Embryonic facial prominence (tissue), 1 donor: ENCODE data around the gene C3orf52.

ENCODE experiments used
- DNase-seq: peaks from one replicate; pipeline ENCODE4 v3.0.0-alpha.2; 2016; ENCODE audit errors: extremely low spot score

The C3orf52 gene

DNA sequence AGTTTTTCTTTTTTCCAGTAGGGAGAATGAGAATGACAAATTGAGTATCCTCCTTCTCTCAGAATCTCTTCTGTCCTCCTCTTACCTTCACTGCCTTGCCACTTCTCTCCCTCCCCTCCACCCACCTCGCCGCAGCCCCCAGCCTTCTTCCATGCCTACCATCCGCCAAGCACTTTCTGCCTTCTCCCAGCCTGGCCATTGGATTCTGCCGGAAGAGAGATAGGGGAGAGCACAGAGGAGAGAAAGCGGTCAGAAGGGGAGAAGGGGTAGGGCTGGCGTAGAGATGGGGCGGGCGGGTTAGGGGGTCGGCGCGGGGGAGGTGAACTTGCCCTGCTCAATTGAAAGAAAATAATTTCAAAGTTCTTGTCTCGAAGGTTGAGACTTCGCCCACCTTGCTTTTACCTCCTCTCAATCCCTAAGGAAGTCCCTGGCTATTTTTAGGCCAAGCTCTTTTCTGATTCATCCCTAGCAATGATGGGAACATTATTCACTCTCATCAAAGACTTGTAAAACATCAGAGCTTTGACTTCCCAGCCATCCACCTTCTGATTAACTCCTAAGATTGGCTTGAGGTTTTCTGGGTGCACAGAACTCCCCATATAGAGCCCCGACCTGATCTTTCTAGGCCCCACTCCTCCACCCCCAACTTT, 811 bp downstream of the C3orf52 start:
- no peak for DNase-seq

DNA sequence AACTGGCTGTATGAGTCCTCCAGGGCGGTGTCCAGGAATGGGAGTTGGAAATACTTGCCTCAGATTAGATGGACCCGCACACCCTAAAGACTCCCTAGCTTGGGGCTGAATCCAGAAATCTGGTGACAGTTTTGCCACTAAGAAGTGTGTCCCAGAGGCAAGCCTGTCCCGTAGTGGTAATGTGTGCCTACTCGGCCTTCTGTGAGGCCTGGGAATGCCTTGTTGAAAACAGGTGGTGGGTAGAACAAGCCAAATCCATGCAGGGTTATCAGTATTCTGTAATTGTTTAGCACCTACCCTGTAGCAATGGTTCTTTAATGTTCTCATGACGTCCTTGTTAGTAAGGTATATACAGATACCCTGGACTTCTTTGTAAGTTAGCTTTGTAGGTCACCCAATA, 1.6 kb downstream of the C3orf52 start:
- DNase-seq = no peak

DNA sequence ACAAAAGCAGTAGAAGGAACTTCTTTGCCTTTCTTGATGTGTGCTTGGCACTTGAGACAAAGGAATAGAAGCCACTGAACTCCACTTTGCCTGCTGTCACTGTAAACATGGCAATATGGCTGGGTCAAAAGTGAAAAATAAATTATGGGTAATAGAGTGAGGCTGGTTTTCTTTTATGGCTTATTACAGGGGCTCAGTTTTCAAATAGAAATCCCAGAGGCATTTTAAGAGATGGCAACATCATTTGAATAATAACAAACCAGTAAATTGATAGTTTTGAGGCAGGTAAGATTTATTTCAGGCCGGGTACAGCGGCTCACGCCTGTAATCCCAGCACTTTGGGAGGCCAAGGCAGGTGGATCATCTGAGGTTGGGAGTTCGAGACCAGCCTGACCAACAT, 2.8 kb downstream of the C3orf52 start:
- DNase-seq = no peak

DNA sequence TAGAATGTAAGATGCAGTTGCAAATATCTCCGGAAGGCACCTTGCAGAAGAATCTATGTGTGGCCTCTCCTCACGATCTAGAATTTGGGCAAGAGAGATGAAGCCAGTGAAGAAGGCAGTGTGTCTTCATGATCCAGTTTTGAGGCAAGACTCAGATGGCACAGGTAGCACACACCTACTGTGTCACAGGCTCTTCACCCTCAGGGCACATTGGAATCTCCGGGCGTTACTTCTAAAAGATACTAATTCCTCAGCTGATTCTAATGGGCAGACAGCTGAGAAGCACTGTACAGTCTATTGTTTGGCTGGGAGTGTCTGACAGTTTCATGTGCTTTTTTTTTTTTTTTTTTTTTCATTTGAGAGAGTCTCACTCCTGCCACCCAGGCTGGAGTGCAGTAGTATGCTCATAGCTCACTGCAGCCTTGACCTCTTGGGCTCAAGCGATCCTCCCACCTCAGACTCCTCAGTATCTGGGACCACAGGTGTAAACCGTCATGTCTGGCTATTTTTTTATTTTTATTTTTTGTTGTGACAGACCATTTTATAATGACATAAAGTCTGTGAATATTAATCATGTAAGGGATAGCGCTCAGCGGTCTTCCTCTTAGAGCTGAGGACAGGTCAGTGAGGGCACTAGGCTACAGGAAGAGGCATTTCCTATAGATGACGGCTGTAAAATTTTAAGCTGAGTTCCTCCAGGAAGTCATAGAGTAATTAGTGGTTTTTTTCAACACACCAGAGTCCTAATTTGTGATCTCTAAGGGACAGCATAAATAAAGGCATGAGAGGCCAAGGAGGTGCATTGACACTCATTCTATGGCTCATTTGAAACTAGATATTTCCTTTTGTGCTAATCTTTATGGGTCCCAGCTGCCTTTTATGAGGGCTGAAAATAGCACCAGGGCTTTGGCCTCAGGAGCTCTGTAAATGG, 4.0 kb downstream of the C3orf52 start:
- no peak for DNase-seq

DNA sequence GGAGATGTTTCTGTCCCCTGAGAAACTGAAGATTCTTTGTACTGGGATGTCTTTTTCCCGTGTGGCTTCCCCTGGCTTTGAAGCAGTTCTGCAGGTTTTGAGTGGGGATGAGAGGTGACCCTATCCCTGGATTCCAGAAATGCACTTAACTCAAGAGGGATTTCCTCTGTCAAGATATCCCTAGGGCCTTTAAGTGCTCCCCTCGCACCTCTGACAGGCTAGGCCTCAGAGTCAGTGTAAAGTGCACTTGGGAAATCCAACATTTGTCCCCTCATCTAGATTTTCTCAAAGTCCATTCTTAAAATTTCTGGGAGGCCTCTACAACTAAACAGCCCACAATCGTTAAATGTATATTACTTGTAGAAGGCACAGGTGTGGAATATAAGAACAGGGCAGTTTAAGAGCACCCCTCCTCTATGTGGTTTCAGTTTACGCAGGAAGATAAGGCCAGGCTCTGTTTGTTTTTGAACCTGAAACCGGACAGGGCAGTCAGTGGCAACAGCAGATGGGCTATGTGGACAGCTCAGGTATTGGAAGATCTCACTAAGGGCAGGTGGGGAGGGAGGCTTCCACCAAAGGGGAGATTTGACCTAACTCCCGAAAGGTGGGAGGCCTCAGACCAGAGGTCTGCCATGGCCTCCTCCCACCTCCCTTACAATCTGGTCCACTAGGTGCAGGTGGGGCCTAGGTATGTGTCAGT, 4.8 kb downstream of the C3orf52 start:
- DNase-seq = no peak

DNA sequence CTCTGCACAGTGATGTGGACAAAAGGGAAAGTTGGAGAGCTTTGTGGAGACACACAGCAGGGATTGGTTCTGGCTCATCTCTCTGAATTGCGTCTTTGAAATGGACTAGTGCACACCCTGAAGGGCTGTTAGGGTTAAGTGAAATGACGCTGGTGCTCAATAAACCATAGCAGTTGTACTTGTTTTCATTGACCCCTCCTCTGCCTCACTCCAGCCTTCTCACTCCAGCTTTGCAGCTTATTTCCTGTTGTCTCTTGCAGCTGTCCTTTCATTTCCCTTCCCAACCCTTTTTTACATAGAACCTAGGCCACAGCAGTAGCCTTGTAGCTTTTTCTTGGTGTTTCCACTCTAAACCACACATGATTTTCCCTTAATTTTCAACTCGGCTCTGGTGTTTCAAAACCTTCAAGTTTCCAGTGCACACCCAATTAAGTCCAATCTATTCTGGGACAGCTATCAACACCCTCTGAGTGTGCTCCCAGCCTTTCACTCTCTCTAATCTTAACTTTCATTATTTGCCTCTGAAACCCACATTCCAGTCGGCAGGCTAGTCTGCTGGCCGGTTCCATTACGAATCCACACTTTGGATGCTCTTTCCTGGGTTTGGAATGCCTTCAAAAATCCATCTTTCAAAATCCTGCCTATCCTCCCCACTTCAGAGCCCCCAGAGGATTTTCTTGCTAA, 6.4 kb downstream of the C3orf52 start:
- DNase-seq = no peak

DNA sequence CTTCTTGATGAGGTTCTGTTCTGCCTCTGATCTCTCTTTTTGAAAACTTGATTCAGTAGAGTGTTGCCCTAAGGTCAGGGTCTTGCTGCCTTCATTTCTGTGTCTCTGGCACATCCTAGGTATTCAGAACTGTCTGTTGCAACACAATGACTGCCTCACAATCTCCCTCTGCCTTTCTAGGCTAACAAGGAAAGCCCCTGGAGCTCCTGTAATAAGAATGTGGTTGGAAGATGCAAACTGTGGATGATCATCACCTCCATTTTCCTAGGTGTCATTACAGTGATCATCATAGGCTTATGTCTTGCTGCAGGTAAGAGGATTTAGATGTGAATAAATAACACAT, 7.0 kb downstream of the C3orf52 start:
- DNase-seq = no peak

DNA sequence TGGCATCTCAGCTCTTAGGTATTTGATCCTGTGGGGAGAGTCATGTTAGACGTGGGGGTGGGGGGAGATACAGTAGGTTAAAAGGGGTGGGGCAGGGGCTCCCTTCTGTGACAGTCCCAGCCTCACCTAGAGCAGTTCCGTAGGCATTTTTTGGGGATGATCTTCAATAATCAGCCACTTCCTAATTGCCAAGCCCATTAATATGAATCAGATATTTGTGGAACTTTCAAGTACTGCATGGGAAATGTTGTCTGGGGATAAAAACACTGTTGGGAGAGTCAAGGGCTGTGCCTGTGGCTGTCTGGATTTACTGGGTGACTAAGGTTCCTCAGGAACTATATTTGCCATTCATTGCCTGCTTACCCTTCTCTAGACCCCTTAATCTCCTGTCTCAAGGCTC, 9.5 kb downstream of the C3orf52 start:
- no peak for DNase-seq

DNA sequence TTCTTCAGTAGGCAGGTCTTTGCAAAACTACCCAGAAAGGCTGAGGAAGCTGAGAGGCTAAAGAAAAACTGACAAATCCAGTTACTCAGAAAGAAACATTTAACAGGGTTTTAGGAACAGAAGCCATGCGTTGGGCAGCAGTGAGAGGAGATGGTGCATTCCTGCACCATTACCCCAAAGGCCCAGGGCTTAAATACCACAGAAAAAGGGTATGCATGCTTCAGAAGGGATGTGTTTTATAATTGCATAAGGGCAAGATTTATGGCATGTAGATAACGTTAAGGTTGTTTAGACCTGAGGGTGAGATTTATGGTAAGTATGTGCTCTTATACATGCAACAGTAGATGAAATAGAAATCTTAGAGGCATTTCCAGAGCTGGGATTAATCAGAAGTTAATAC, 10.0 kb downstream of the C3orf52 start:
- DNase-seq = no peak

DNA sequence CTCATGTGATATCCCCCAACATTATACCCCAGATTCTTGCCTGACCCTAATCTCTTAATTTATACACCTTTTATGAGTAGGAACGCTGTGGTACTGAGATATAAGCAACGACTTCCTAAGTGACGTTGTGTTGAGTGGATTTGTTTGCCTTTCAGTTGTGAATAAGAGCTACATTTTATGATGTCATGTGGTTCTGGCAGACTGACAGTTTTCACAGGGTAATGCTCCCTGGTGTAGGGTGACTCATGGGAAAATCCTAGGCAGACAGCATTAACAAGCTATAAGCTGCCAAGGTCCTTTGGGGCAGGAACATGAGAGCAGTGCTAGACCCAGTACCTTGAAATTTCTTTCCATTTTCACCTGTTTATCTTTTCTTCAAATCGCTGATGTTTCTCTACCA, 11.2 kb downstream of the C3orf52 start:
- DNase-seq = no peak

DNA sequence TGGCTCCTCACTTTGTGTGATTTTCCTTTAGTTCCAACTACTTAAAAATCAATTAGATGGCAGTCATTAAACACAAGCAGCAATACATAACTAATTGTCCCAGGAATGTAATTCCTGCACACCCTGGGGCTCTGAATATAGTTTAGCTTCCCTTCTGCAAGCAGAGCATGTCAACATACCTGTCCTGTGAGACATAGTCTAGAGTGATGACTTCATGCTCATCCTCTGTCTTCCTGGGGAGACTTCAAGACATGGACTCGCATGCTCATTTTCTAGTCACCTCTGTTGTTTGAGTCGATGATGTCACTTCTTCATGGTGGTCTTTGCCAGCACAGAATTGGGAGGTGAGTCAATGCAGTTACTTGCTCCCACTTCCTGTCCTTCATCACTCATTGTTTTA, 15.7 kb downstream of the C3orf52 start:
- no peak for DNase-seq

DNA sequence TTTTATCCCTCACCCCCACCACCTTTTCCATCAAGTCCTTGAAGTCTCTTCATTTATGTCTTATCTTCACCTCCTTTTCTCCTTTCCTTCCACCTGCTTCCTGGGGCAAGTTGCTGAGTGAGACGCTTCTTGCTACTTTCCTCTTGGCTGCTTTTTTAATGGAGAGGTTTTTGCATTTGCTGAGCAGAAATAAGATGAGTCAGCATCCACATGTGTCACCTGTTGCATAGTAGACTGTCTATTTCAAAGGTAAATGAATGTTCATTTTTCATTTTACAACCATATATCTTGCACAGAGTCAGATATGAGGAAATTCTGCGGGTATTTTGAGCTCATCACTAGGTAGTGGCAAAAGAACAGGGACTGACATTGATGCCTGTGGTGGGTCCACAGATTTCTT, 18.6 kb downstream of the C3orf52 start:
- no peak for DNase-seq

DNA sequence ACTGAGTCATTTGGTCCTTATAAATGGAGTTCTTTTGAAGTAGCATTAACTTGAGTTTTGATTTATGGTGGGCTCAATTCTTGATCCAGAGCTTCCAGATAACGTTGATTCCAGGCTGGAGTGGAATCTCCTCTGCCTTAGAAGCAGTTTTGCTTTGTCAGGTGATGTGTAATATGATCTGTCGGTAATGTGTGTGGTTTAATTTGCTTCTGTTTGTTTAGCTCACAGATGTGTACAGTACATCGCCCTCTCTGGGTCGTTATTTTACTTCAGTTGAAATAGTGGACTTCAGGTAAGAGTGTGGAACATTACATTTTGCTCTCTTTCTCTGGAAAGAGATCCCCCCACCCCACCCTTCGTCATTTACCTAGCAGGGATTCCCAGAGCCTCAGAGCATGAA, 23.1 kb downstream of the C3orf52 start:
- DNase-seq = no peak

DNA sequence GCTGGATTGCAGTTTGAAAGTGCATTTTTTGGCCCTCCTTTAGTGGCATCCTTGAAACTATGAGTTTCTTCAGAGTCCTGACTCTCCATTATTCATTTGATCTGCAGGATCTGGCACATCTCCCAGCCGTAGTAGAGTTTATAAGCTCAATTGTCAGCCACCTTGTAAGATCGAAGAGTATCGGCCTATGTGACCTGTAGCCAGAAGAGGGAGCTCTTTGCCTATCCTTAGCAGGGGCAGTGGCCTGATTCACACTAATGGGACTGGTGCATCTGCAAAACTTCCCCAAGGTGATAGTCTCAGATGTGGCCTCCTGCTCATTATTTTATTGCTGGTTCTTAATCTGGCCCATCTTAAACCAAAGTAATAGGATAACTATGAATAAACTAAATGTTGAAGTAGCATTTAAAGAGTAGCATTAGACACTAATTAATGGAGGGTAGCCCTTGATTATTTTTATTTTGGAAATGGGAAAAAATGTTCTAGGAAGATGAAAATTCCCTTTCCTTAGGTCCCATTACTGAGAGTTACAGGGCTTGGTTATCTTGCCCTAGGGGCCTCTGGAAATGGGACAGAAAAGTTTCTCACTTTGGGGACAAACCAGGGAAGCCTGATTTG, 25.7 kb downstream of the C3orf52 start:
- DNase-seq = peak; percentile 30

DNA sequence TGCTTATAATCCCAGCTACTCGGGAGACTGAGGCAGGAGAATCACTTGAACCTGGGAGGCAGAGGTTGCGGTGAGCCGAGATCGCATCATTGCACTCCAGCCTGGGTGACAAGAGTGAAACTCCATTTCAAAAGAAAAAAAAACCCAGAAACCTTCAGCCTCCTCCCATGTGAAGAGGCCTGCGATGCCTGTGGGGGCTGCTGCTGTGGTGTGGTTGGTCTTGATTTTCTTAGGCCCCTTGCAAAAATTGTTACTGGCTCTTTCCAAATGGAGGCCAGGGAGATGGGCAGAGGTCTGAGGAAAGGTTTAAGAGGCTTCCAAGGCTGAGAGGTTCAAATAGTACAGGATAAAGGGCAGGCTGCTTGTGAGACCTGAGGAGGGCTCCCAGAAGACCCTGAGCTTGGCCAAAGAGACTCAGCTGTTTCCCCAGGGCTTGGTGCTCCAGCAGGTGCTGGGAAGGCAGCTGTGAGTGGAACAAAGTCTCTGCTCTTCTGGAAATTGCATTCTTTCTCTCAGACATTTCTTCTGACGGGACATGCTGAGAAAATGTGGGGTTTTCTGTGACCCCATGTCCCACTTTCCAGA, 28.5 kb downstream of the C3orf52 start:
- DNase-seq = no peak

DNA sequence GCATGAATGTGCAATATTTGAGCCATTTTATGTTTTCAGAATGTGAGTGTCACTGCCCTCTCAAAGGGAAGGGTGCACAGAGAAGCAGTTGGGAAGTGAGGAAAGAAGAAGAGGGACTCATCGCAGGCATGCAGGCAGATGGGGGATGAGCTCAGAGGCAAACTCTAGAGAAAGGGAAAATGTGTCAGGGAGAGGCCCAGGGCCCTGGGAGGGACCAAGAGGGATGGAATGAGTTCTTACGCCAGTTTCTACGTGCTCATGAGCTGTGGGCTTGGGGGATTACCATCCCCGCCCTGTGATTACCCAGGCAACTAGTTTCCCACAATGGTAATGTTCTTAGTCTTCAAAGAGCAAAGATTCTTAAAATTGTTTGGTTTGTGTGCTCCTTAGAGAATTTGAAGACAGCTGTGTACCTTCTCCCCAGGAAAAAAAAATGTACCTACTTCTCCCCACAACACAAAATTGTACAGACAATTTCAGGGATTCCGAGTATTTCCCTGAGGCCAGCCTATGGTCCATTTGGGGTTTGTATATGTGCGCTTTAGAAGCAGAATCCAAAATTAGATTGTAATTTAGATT, 29.1 kb downstream of the C3orf52 start:
- DNase-seq = no peak

DNA sequence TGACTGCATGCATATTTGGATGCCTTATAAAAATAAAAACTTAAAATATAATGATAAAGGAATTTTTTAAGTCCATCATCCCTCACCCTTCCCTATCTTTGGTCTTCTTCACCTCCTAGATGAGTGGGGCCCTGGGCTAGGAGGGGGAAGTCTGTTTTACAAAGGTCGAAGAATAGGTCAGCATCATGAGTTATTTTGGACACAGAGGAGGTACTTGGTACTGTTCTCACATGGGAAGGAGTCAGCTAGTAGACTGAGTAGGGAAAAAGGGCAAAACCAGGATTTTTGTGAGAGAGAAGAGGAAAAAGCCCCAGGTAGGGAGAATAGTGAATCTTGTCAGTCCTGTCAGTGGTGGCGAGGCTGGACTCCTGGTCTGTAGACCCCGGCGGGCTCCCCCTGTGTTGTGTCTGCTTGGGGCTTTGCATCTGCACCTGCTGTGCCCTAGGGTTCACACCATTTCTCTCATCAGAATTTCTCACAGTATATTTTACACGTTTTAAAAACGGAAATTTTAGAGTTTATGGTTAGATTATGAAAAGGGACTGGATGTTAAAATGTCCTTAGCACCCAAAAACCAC, 29.7 kb downstream of the C3orf52 start:
- no peak for DNase-seq

DNA sequence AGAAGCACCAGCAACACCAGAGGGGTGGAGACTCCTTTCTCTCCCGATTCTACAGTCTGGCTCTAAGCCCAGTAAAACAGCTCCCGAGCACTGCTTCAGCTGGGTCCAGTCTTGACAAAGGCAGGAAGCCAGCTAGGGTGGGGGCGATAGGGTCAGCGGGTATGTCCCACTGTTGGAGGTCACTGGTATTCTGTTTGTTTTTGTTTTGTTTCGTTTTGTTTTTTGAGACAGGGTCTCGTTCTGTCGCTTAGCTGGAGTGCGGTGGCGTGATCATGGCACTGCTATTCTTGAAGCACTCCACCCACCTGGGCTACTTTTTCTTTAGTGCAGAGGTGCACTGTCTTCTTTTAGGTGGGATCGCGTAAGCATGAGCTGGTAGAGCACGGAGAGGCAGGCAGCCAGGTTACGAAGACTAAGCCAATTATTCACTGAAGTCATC, 30.6 kb downstream of the C3orf52 start:
- no peak for DNase-seq

DNA sequence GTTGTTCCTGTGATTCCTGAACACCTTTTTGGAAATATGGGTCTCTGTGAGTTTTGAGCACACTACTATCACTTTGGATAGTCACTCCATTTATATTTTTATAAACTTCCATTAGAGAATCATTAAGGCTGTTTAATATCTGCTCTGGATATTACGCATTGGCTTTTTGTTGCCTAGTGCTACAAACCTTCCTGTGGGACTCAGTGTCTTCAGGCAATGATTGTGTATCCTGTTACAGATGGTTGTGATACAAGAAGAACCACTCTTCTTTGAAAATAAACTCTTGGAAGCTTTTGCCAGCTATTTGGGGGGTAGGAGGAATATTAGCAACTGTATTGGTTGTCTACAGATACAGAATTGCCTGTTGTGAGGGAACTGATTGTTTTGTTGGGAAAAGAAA, 31.2 kb downstream of the C3orf52 start:
- no peak for DNase-seq

DNA sequence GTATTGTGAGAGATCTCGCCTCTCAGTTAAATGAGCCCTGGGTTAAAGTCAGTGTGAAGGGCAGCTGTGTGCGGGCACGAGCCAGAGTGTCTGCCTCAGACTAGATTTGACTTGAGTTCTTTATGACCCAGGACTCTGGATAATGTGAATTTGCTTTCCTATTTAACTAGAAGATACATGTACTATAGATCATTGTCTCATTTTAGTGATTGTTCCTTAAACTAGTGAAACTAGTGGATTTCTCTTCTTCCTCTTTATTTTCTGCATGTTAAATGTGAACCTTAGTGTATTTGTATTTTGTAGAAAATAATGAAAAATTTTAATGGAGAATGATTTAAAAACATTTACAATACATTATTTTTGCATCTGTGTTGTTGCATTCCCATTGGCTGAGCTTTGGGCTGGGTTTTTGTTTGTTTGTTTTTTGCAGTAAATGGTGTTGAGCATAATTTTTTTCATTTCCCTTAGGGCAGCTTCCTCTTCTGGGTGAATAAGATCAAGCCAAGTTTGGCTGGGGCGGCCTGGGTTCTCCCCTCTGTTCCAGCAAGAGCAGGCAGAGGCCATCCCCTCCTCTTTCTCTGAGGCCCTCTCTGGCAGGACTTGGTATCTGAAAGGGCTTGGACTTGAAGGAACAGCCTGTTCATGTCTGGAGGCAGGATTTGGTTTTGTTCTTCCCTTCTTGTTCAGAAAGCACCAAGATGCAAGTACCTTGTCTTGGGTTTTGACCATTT, 31.8 kb downstream of the C3orf52 start:
- DNase-seq = no peak
